OCI-LY7 (cell line): ENCODE results near the gene WDR74.

Experiments
- CTCF ChIP-seq: fragments of 200-600 bp; sonication (generic); conservative IDR thresholded peaks from 2 replicates; pipeline ENCODE4 v1.5.1; 2014; ENCODE audit warnings: mild to moderate bottlenecking, antibody characterized with exemption, low read length, moderate library complexity, mixed read lengths
- EZH2phosphoT487 ChIP-seq: fragments of 200-600 bp; sonication (generic); IDR thresholded peaks from 2 replicates; pipeline ENCODE4 v1.6.1; 2018; ENCODE audit warnings: low read depth, borderline replicate concordance, mild to moderate bottlenecking, mixed run types, antibody characterized with exemption, low read length, moderate library complexity, mixed read lengths

DNA sequence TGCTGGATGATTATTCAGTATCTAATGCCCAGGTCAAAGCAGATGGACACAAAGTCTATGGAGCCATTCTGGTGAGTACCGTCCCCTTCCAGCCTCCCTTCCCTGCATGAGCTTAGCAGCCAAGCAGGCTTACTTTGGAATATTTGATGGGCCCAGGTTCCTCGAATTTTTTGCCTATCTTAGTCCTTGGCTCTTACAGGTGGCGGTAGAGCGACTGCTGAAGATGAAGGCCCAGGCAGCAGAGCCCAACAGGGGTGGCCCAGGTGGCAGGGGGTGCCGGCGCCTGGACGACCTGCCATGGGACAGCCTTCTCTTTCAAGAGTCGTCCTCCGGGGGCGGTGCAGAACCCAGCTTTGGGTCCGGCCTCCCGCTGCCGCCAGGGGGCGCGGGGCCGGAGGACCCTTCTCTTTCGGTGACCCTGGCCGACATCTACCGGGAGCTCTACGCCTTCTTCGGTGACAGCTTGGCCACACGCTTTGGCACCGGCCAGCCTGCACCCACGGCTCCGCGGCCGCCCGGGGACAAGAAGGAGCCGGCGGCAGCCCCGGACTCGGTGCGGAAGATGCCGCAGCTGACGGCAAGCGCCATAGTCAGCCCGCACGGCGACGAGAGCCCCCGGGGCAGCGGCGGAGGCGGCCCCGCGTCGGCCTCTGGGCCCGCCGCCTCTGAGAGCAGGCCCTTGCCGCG lies 52.9 kb downstream of the WDR74 start:
- peak; percentile 90 for TF ChIP-seq CTCF
- TF ChIP-seq EZH2phosphoT487 = no peak
